Body of pancreas (tissue), 4 donors: ENCODE measurements around the gene DHRS7B. TPM values are rescaled to one million over a fixed set of nuclear protein-coding genes. Genes with fewer than 3 reads are reported as not detected.

Experiments used
- ATAC-seq: fragments of 150-250 bp; one replicate; pipeline ENCODE4 v1.9.1; 2016
- DNase-seq, 4 donors: peaks; one replicate each; pipeline ENCODE4 v3.0.0-alpha.2; 2019
- H3K27ac ChIP-seq, 4 donors: fragments of 200-600 bp; sonication (generic); 1 replicate in 3 of 4; 2 replicates in 1 of 4; pipeline versions ENCODE4 v1.5.1 to v1.6.1; 2016 to 2019; ENCODE audit warnings: mild to moderate bottlenecking in 1 of 4, mixed read lengths in 1 of 4, moderate library complexity in 1 of 4
- H3K27me3 ChIP-seq, 2 donors: fragments of 200-600 bp; sonication (generic); one replicate each; pipeline ENCODE4 v1.6.0; 2016; ENCODE audit warnings: mild to moderate bottlenecking in 1 of 2
- H3K36me3 ChIP-seq, 2 donors: fragments of 200-600 bp; sonication (generic); replicated peaks in 1 of 2; 2 replicates each; pipeline ENCODE4 v1.5.1; 2016; ENCODE audit warnings: low read depth in 2 of 2; ENCODE audit not compliant: insufficient read depth in 1 of 2
- H3K4me1 ChIP-seq: fragments of 200-600 bp; sonication (generic); one replicate; pipeline ENCODE4 v1.6.0; 2016
- H3K4me3 ChIP-seq, 2 donors: fragments of 200-600 bp; sonication (generic); 1 replicate in 1 of 2; 2 replicates in 1 of 2; pipeline ENCODE4 v1.5.1; 2016 to 2019
- H3K9me3 ChIP-seq, 3 donors: fragments of 200-600 bp; sonication (generic); 1 replicate in 2 of 3; 2 replicates in 1 of 3; pipeline ENCODE4 v1.5.1; 2016
- CTCF ChIP-seq, 7 experiments: fragments of 450-650 bp in 4 of 7; fragments of 200-600 bp in 3 of 7; sonication (generic) in 3 of 7; IDR thresholded peaks; one replicate each; pipeline ENCODE4 v1.5.1; 2016 to 2019; ENCODE audit warnings: antibody characterized with exemption in 7 of 7
- POLR2A ChIP-seq, 3 donors: fragments of 450-650 bp; IDR thresholded peaks; one replicate each; pipeline ENCODE4 v1.6.1; 2016; ENCODE audit warnings: antibody characterized with exemption in 3 of 3, mild to moderate bottlenecking in 2 of 3
- WGBS, 2 donors: methylation state at CpG; one replicate each; pipeline ENCODE4 v1.1.5; 2017; 5-methylcytosine and 5-hydroxymethylcytosine counted together
- intact Hi-C: fragments of 100-400 bp; cut with DNase I; formaldehyde crosslinking; loops from one replicate; pipeline ENCODE4 v1.15.1; 2023
- total RNA-seq, 2 donors: library from RNA; depleted of rRNA; stranded (reverse); fragments of >200 nt; gene quantifications; one replicate each; pipeline ENCODE4 v1.1.0, GENCODE V29; 2016

Gene DHRS7B
- total RNA-seq, 2 donors from 2014 or later = 14.0 to 14.5 TPM

- TF ChIP-seq CTCF (IDR thresholded peaks at IDR 0.05) (no peak), POLR2A (IDR thresholded peaks at IDR 0.05) (no peak)
- H3K4me3 ChIP-seq = no peak overlapping the region
- H3K27me3 ChIP-seq = no peaks in the 10 kb centered on the region
- peaks cover 20% of the 10 kb centered on the region for H3K4me1 ChIP-seq
- peaks cover 0 to 4% of the 10 kb centered on the region in 2 donors for H3K36me3 ChIP-seq
- DNase-seq (no peak), ATAC-seq (no peak)
- intact Hi-C loops = no loop called here
- H3K27ac ChIP-seq = peak overlapping the region in 1 of 4 donors; percentile 6
- WGBS, 2 donors = 87 to 91% methylated on average over 9 to 11 of the region's 12 CpGs
- H3K9me3 ChIP-seq = no peaks in the 10 kb centered on the region
Observed at GRCh38 chr17:21171309-21171922, 44.7 kb downstream of the DHRS7B start.

- DNase-seq (no peak), ATAC-seq (no peak)
- TF ChIP-seq CTCF (IDR thresholded peaks at IDR 0.05) (no peak), POLR2A (IDR thresholded peaks at IDR 0.05) (no peak)
- peaks cover 19% of the 10 kb centered on the region for H3K4me1 ChIP-seq
- no peak overlapping the region for H3K4me3 ChIP-seq
- H3K9me3 ChIP-seq = no peaks in the 10 kb centered on the region
- no peaks in the 10 kb centered on the region for H3K27me3 ChIP-seq
- intact Hi-C loops = no loop called here
- 88 to 97% methylated on average over 11 to 17 of the region's 17 CpGs for WGBS, 2 donors
- H3K27ac ChIP-seq = no peak overlapping the region
- peaks cover 0 to 4% of the 10 kb centered on the region in 2 donors for H3K36me3 ChIP-seq
Observed at GRCh38 chr17:21171970-21172510, 45.3 kb downstream of the DHRS7B start.

- ATAC-seq (no peak), DNase-seq (no peak)
- H3K4me1 ChIP-seq = peaks cover 12% of the 10 kb centered on the region
- no peak overlapping the region for H3K4me3 ChIP-seq
- intact Hi-C loops = no loop called here
- no peak overlapping the region for H3K27ac ChIP-seq
- peaks cover 0 to 4% of the 10 kb centered on the region in 2 donors for H3K36me3 ChIP-seq
- H3K9me3 ChIP-seq = no peaks in the 10 kb centered on the region
- H3K27me3 ChIP-seq = no peaks in the 10 kb centered on the region
- TF ChIP-seq CTCF (IDR thresholded peaks at IDR 0.05) (no peak), POLR2A (IDR thresholded peaks at IDR 0.05) (no peak)
- 86 to 92% methylated on average over 5 to 6 of the region's 6 CpGs for WGBS, 2 donors
Observed at GRCh38 chr17:21172846-21173245, 46.1 kb downstream of the DHRS7B start.

- no peak for ATAC-seq
- no peak for TF ChIP-seq POLR2A (IDR thresholded peaks at IDR 0.05)
- 90 to 100% methylated on average over 2 of the region's 2 CpGs for WGBS, 2 donors
- no peaks in the 10 kb centered on the region for H3K9me3 ChIP-seq
- H3K36me3 ChIP-seq = peaks cover 0 to 4% of the 10 kb centered on the region in 2 donors
- H3K4me1 ChIP-seq = peaks cover 5% of the 10 kb centered on the region
- no peak for DNase-seq
- H3K4me3 ChIP-seq = no peak overlapping the region
- no peaks in the 10 kb centered on the region for H3K27me3 ChIP-seq
- intact Hi-C loops = no loop called here
- no peak overlapping the region for H3K27ac ChIP-seq
Observed at GRCh38 chr17:21173543-21173942, 46.8 kb downstream of the DHRS7B start.

GRCh38 chr17:21174186-21174585 lies 47.4 kb downstream of the DHRS7B start:
- H3K36me3 ChIP-seq = peaks cover 0 to 4% of the 10 kb centered on the region in 2 donors
- TF ChIP-seq POLR2A (IDR thresholded peaks at IDR 0.05) = no peak
- TF ChIP-seq CTCF (IDR thresholded peaks at IDR 0.05) = no peak
- no peaks in the 10 kb centered on the region for H3K27me3 ChIP-seq
- no peak overlapping the region for H3K4me3 ChIP-seq
- 78 to 84% methylated on average over 8 of the region's 8 CpGs for WGBS, 2 donors
- ATAC-seq (no peak), DNase-seq (no peak)
- no peak overlapping the region for H3K27ac ChIP-seq
- peaks cover 4% of the 10 kb centered on the region for H3K4me1 ChIP-seq
- intact Hi-C loops = no loop called here
- no peaks in the 10 kb centered on the region for H3K9me3 ChIP-seq
